Lower lobe of right lung (tissue), 2 donors: ENCODE measurements around the gene DCBLD1. TPM values are rescaled to one million over a fixed set of nuclear protein-coding genes. Genes with fewer than 3 reads are reported as not detected.

Source experiments
- ATAC-seq, 2 donors: fragments of 200-7000 bp; cut with Tn5 transposase; one replicate each; pipeline ENCODE4 v1.9.1; 2020 to 2022; ENCODE audit warnings: mild to moderate bottlenecking in 2 of 2, moderate library complexity in 2 of 2
- DNase-seq: peaks from one replicate; pipeline ENCODE4 v3.0.0-alpha.2; 2020
- H3K27ac ChIP-seq: fragments of 200-600 bp; one replicate; pipeline ENCODE4 v1.8.0; 2022
- H3K27me3 ChIP-seq: fragments of 200-600 bp; one replicate; pipeline ENCODE4 v1.8.0; 2022; ENCODE audit warnings: low read depth
- H3K36me3 ChIP-seq: fragments of 200-600 bp; one replicate; pipeline ENCODE4 v1.8.0; 2022; ENCODE audit warnings: mild to moderate bottlenecking
- H3K4me1 ChIP-seq: fragments of 200-600 bp; one replicate; pipeline ENCODE4 v1.8.0; 2022
- H3K4me3 ChIP-seq: fragments of 200-600 bp; one replicate; pipeline ENCODE4 v1.8.0; 2022; ENCODE audit warnings: mild to moderate bottlenecking
- H3K9me3 ChIP-seq: fragments of 200-600 bp; one replicate; pipeline ENCODE4 v1.8.0; 2022
- CTCF ChIP-seq: fragments of 200-600 bp; IDR thresholded peaks from one replicate; pipeline ENCODE4 v1.8.0; 2022; ENCODE audit warnings: antibody characterized with exemption, mild to moderate bottlenecking
- intact Hi-C: fragments of 100-400 bp; cut with DNase I; formaldehyde crosslinking; loops from one replicate; pipeline ENCODE4 v1.11.0; 2022
- total RNA-seq: library from RNA; stranded (reverse); fragmentation: NEBNext Ultra II Directional; extraction: Animal tissue kit (Norgen Biotek cat#: 25700); gene quantifications from one replicate; pipeline ENCODE4 v1.2.1, GENCODE V29; 2021
- donor health status: DM: no; HTN: yes; CAD: no; lungs with severe emphysema.

Gene DCBLD1
- total RNA-seq, 1 donor from 2014 or later, result 18.3 TPM

- peak; percentile 53 to 61 for ATAC-seq
- no peaks in the 10 kb centered on the region for H3K27me3 ChIP-seq
- no peak for DNase-seq
- H3K27ac ChIP-seq, result peak overlapping the region; percentile 25
- TF ChIP-seq CTCF, result no peak
- intact Hi-C loops, result no loop called here
- H3K4me1 ChIP-seq, result peaks cover 61% of the 10 kb centered on the region
- no peaks in the 10 kb centered on the region for H3K9me3 ChIP-seq
- H3K4me3 ChIP-seq, result no peak overlapping the region
- no peaks in the 10 kb centered on the region for H3K36me3 ChIP-seq
Observed at GRCh38 chr6:117498159-117498558, 15.7 kb downstream of the DCBLD1 start.

- peaks cover 41% of the 10 kb centered on the region for H3K4me1 ChIP-seq
- DNase-seq (no peak), ATAC-seq (no peak)
- intact Hi-C loops, result no loop called here
- H3K27ac ChIP-seq, result no peak overlapping the region
- H3K4me3 ChIP-seq, result no peak overlapping the region
- H3K27me3 ChIP-seq, result no peaks in the 10 kb centered on the region
- H3K9me3 ChIP-seq, result no peaks in the 10 kb centered on the region
- TF ChIP-seq CTCF, result no peak
- peaks cover 25% of the 10 kb centered on the region for H3K36me3 ChIP-seq
Observed at GRCh38 chr6:117501722-117502121, 19.2 kb downstream of the DCBLD1 start.

GRCh38 chr6:117502580-117502979, 20.1 kb downstream of the DCBLD1 start:
- intact Hi-C loops, result no loop called here
- no peak for DNase-seq

GRCh38 chr6:117503211-117503610, 20.7 kb downstream of the DCBLD1 start:
- intact Hi-C loops, result no loop called here

More at GRCh38 chr6:117502580-117502979, 20.1 kb downstream of the DCBLD1 start:
- H3K9me3 ChIP-seq, result no peaks in the 10 kb centered on the region
- H3K36me3 ChIP-seq, result peaks cover 25% of the 10 kb centered on the region
- no peak overlapping the region for H3K27ac ChIP-seq
- no peaks in the 10 kb centered on the region for H3K27me3 ChIP-seq
- no peak for ATAC-seq
- no peak overlapping the region for H3K4me3 ChIP-seq
- peaks cover 33% of the 10 kb centered on the region for H3K4me1 ChIP-seq
- no peak for TF ChIP-seq CTCF

GRCh38 chr6:117504478-117505144, 22.1 kb downstream of the DCBLD1 start:
- TF ChIP-seq CTCF, result no peak
- no peak overlapping the region for H3K4me3 ChIP-seq

More at GRCh38 chr6:117503211-117503610, 20.7 kb downstream of the DCBLD1 start:
- no peak overlapping the region for H3K4me3 ChIP-seq
- H3K9me3 ChIP-seq, result no peaks in the 10 kb centered on the region
- no peak overlapping the region for H3K27ac ChIP-seq
- DNase-seq (no peak), ATAC-seq (no peak)
- TF ChIP-seq CTCF, result no peak
- H3K27me3 ChIP-seq, result no peaks in the 10 kb centered on the region
- peaks cover 27% of the 10 kb centered on the region for H3K4me1 ChIP-seq
- H3K36me3 ChIP-seq, result peaks cover 25% of the 10 kb centered on the region

More at GRCh38 chr6:117504478-117505144, 22.1 kb downstream of the DCBLD1 start:
- no peaks in the 10 kb centered on the region for H3K9me3 ChIP-seq
- peaks cover 25% of the 10 kb centered on the region for H3K36me3 ChIP-seq
- ATAC-seq (no peak), DNase-seq (no peak)
- no peaks in the 10 kb centered on the region for H3K27me3 ChIP-seq
- H3K4me1 ChIP-seq, result peaks cover 16% of the 10 kb centered on the region
- no peak overlapping the region for H3K27ac ChIP-seq
- intact Hi-C loops, result no loop called here
